ENCODE measurements around the gene GNB1L.

Gene GNB1L

DNA sequence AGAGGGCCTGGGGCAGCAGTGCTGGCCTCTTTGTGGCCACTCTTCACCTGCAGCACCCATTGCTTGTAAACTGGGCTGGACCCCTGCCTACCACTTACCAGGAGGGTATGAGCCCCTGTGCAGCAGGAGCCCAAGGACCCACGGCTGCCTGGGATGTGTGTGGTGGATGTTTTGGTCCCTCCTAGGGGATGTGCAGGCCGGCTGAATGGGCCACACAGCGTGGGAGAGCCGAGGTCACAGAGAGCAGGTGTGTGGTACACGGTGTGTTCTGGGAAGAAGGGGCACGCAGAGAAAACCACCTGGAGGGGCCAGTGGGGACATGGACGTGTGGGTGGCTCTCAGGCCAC, 19.3 kb upstream of the GNB1L start:
- no peak overlapping the region for H3K27ac ChIP-seq
- DNase-seq (ENCODE audit: low spot score), result peak; percentile 72
- TF ChIP-seq, protein P1, sequence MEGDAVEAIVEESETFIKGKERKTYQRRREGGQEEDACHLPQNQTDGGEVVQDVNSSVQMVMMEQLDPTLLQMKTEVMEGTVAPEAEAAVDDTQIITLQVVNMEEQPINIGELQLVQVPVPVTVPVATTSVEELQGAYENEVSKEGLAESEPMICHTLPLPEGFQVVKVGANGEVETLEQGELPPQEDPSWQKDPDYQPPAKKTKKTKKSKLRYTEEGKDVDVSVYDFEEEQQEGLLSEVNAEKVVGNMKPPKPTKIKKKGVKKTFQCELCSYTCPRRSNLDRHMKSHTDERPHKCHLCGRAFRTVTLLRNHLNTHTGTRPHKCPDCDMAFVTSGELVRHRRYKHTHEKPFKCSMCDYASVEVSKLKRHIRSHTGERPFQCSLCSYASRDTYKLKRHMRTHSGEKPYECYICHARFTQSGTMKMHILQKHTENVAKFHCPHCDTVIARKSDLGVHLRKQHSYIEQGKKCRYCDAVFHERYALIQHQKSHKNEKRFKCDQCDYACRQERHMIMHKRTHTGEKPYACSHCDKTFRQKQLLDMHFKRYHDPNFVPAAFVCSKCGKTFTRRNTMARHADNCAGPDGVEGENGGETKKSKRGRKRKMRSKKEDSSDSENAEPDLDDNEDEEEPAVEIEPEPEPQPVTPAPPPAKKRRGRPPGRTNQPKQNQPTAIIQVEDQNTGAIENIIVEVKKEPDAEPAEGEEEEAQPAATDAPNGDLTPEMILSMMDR (IDR thresholded peaks at IDR 0.05), result no peak

DNA sequence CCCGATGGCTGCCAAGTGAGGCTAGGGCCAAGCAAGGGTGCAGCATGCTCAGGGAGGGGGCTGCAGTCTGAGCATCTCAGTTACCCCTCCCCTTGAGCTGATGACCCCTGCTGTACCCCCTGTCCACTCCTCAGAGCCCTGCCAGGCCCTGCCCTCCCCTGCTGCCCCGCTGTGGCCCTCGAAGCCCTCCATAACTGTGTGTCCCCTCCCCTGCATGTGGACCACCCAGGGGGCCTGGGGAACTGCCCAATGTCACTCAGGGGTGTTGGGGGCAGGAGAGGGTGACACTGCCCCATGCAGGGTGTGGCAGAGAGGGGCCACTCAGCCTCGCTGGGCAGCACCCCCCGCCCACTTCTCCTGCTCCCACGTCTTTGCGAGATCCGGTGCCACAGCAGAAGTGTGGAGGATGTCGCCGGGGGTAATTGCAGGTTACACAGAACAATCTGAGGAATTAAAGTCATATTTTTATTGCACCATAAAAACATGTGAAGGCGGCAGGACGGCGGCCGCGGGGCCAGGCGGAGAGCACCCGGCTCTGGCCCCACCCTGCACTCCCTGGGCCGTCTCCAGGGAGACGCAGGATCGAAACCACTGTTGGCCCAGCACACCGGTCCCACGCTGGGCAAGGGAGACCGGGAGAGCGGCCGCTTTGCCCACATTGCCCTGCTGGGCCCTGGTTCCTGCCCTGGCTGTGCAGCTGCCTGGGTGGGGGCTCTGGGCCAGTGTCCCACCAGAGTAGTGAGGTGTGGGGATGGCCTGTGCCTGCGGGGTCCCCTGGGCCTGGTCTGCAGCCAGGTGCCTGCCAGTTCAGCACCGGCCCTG, 18.7 kb upstream of the GNB1L start:
- peak; percentile 66 for DNase-seq (ENCODE audit: low spot score)
- H3K27ac ChIP-seq, result no peak overlapping the region

More for the DNA sequence above, 19.3 kb upstream of the GNB1L start:
- no peak overlapping the region for H3K4me3 ChIP-seq

DNA sequence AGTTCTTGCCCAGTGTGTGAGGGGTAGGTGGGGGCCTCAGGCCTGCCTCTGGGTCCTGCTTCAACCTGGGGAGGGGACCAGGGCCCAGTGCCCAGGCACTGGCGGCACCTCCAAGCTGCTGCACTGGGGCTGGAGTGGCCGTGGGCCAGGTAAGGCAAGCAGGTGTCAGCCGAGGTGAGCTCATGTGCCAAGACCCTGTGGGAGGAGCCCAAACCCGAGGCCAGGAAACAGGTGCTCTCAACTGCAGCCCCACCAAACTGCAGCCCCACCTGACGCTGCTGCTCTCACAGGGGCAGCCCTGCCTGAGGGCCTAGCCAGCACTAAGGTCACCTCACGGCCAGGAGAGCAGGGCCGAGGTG, 18.1 kb upstream of the GNB1L start:
- no peak for DNase-seq (ENCODE audit: low spot score)
- TF ChIP-seq, protein P1 (IDR thresholded peaks at IDR 0.05), result no peak

More for the DNA sequence above, 18.7 kb upstream of the GNB1L start:
- no peak overlapping the region for H3K4me3 ChIP-seq
- TF ChIP-seq, protein P1 (IDR thresholded peaks at IDR 0.05), result no peak

DNA sequence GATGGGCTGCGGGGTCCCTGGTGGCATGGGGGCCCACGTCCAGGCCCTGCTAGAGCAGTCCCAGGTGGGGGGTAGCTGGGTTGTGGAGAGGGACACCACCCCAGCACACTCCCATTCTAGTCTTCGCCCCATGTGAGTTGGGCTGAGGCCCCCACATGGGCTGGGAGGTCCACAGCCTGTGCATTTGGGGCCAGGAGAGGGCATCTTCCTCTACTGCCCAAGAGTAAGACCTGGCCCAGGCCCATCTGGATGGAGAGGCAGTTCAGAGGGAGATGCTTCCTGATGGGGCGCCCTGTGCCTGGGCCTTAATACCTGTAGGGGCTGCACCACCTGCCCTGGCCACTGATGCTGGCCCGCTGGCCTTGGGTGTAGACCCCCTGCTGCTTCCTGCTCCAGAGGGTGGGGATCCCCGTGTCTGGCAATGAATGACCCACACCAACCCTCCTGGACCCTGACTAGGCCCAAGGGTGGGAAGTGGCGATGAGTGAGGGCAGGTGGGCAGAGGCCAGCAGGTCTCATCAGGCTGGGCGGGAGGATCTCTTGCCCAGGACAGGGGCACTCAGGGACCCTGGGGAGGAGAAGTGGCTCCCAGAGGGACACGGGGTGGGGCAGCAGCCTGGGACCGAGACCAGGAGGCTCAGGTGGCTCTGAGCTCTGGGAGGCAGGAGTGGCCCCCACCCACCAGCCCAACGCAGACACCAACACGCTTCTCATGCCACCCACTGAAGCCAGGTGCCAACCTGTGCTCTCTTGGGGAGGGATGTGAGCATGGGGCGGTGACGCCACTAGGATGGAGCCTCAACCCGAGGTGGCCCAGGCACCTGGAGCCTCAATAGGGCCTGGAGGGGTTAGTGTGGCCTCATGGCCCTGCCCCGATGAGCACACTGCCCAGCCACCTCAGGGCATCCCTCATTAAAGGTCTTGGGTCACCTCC, 17.4 kb upstream of the GNB1L start:
- TF ChIP-seq, protein P1 (IDR thresholded peaks at IDR 0.05), result no peak
- H3K4me3 ChIP-seq, result no peak overlapping the region
- H3K27ac ChIP-seq, result no peak overlapping the region
- peak; percentile 68 for DNase-seq (ENCODE audit: low spot score)

More for the DNA sequence above, 18.1 kb upstream of the GNB1L start:
- Histone ChIP-seq H3K27ac (no peak overlapping the region), H3K4me3 (no peak overlapping the region)

DNA sequence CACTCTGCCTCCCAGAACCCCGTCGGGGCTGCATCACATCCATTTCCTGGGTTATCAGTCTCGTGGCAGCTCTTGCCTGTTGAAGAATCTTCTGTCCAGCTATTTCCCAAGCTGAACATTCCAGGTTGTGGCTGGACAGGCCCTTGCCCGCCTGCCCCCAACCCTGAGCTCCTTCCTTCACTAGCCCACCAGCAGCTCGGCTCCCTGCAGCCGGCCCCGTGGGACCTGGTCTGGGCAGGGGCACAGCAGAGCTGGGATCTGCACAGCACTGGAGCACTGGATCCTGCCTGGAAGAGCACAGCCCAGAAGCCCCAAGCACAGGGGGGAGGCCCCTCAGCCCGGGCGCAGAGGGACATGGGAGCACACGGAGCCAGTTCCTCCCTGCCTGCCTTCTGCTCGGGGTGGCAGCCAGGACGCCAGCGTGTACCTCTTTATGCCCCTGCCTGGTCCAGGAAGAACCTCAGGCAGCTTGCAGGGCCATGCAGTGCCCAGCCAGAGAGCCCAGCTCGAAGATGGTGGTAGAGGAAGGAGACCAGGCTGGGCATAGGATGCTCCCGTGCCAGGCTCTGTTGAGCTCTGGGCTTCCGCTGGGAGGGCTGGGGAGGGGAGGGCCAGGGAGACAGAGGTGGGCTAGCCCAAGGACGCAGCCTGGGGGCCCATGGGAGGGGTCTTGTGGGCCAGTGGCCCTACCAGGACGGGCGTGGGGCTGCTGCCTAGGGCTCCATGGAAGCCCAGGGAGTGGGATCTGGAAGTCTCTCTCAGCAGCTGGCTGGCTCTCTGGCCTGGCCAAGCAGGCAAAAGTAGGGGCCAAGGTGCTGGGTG, 16.6 kb upstream of the GNB1L start:
- DNase-seq (ENCODE audit: low spot score), result peak; percentile 68
- TF ChIP-seq, protein P1 (IDR thresholded peaks at IDR 0.05), result no peak
- H3K27ac ChIP-seq, result no peak overlapping the region
- H3K4me3 ChIP-seq, result no peak overlapping the region

DNA sequence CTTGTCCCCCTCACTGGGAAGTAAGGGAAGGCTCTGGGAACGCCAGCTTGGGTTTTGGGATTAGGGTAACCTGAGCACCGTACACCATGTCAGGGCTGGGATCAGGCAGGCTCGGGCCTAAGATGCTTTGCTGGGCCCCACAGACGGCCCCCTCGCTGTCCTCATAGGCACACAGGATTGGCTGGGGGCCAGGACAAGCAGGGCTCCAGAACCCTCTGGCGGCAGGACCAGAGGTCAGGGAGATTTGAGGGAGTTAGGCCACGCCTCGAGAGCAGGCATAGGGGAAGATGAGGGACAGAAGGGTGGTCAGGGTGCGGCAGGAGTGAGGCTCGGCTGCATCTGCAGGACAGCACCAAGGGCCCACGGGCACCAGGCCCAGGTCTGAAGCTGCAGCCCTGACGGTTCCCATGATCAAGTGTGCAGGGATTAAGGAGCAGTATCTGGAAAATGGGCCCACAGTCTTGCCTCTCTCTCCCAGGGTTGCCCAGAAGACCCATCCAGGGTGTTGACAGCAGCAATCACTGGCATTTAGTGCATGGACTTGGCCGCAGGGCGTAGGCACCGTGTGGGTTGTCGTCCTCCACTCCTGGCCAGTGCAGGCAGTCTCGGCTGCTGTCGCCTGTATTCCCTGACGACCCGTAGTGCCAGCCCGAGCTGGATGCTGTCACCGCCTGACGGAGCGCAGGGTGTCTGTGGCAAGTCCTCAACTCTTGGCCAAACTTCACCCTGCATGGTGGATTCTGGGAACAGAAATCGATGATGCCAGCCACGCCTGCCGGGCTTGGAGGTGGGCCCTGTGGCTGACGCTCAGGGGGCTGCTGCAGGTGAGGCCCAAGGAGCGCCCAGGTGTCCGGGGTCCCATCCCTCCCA, 15.7 kb upstream of the GNB1L start:
- TF ChIP-seq, protein P1 (IDR thresholded peaks at IDR 0.05), result no peak
- Histone ChIP-seq H3K4me3 (no peak overlapping the region), H3K27ac (no peak overlapping the region)
- peak; percentile 67 for DNase-seq (ENCODE audit: low spot score)
